GM11168 (cell line): ENCODE measurements around the gene ADCY3.

Source experiments
- in situ Hi-C: fragments of 300-500 bp; cut with MboI; formaldehyde crosslinking; loops from one replicate; pipeline ENCODE4 v1.12.0; 2022; ENCODE audit warnings: low sequenced_read_pairs; ENCODE audit not compliant: unreplicated experiment

Gene ADCY3

GRCh38 chr2:24920098-24920808 lies at the start of gene ADCY3:
Gene ADCY3, minus strand, starts transcription at chr2:24920237. Its CDS starts 1,250 bp downstream, at chr2:24918987.
- in situ Hi-C loops, result no loop called here

- in situ Hi-C loops, result no loop called here
Observed at GRCh38 chr2:24969784-24970183, 49.7 kb upstream of the ADCY3 start.

GRCh38 chr2:24961903-24962302 lies 41.9 kb upstream of the ADCY3 start:
- in situ Hi-C loops, result no loop called here

GRCh38 chr2:24959761-24960160 lies 39.7 kb upstream of the ADCY3 start:
- in situ Hi-C loops, result no loop called here

- in situ Hi-C loops, result no loop called here
Observed at GRCh38 chr2:24958411-24958935, 38.4 kb upstream of the ADCY3 start.

GRCh38 chr2:24957976-24958375 lies 37.9 kb upstream of the ADCY3 start:
- in situ Hi-C loops, result no loop called here

- in situ Hi-C loops, result no loop called here
Observed at GRCh38 chr2:24957221-24957620, 37.2 kb upstream of the ADCY3 start.

GRCh38 chr2:24955921-24956320 lies 35.9 kb upstream of the ADCY3 start:
- in situ Hi-C loops, result no loop called here

GRCh38 chr2:24955232-24955631 lies 35.2 kb upstream of the ADCY3 start:
- in situ Hi-C loops, result no loop called here

GRCh38 chr2:24950102-24950501 lies 30.1 kb upstream of the ADCY3 start:
- in situ Hi-C loops, result no loop called here

- in situ Hi-C loops, result no loop called here
Observed at GRCh38 chr2:24948506-24948905, 28.5 kb upstream of the ADCY3 start.

GRCh38 chr2:24947561-24948157 lies 27.6 kb upstream of the ADCY3 start:
- in situ Hi-C loops, result no loop called here

GRCh38 chr2:24945907-24946306 lies 25.9 kb upstream of the ADCY3 start:
- in situ Hi-C loops, result no loop called here

GRCh38 chr2:24943427-24944053 lies 23.5 kb upstream of the ADCY3 start:
- in situ Hi-C loops, result no loop called here

GRCh38 chr2:24939353-24939752 lies 19.3 kb upstream of the ADCY3 start:
- in situ Hi-C loops, result no loop called here

- in situ Hi-C loops, result no loop called here
Observed at GRCh38 chr2:24937236-24937635, 17.2 kb upstream of the ADCY3 start.

- in situ Hi-C loops, result no loop called here
Observed at GRCh38 chr2:24935145-24935544, 15.1 kb upstream of the ADCY3 start.

- in situ Hi-C loops, result no loop called here
Observed at GRCh38 chr2:24932715-24933114, 12.7 kb upstream of the ADCY3 start.

- in situ Hi-C loops, result no loop called here
Observed at GRCh38 chr2:24930768-24931167, 10.7 kb upstream of the ADCY3 start.

- in situ Hi-C loops, result no loop called here
Observed at GRCh38 chr2:24929230-24929629, 9.2 kb upstream of the ADCY3 start.

- in situ Hi-C loops, result no loop called here
Observed at GRCh38 chr2:24928036-24928435, 8.0 kb upstream of the ADCY3 start.
